Suppressor macrophage treated with lipopolysaccharide for 4 hours (primary cell): ENCODE results near the gene CDIP1.

ENCODE experiments used
- DNase-seq: peaks from one replicate; pipeline ENCODE4 v3.0.0-alpha.2; 2020

CDIP1 gene

GRCh38 chr16:4513086-4513860, 25.3 kb downstream of the CDIP1 start:
- no peak for DNase-seq

DNA sequence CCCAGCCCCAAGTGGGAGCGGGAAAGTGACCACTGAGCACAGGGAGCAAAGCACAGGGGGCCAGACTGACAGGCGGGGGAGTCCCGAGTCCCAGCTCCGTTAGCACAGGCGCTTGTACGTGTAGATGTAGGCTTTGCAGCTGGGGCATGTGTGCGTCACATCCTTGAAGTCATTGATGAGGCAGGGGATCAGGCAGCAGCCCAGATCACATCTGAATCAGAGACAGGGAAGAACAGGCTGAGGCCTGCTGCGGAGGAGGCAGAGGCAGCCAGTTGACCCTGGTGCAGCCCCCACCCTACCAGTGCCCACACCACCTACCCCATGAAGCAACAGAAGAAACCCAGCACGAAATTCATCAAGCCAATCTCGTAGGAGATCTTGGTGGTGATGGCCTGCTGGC, 26.1 kb downstream of the CDIP1 start:
- DNase-seq, result no peak

DNA sequence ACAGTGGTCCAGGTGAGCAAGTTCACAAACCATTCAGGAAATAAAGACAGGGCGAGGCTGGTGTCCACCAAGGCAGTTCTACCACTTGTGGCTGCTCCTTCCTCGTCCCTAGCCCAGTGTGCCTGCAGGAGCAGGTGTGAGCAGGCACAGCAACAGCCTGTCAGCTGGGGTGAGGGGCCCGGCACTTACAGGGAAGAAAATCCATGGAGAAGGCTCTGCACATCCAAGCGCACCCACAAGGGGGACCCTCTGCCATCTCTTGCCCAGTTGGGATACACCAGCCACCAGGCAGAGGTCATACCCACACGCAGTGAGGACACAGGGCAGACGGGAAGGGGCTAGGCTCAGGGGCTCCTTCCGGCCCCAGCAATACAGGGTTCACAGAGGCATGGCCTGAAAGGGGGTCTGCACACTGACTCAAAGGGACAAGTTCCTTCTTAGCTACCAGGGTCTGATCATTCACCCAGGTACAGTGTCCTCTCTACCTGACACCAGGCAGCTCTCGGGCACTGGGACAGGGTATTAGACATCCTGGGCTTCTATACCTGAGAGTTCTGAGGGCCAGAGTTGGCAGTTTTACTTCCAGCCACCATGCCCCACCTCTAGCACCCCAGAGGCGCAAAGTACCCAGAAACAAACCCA, 27.0 kb downstream of the CDIP1 start:
- peak; percentile 46 for DNase-seq

- DNase-seq, result peak; percentile 39
Measured at GRCh38 chr16:4510747-4511426, 27.7 kb downstream of the CDIP1 start.

DNA sequence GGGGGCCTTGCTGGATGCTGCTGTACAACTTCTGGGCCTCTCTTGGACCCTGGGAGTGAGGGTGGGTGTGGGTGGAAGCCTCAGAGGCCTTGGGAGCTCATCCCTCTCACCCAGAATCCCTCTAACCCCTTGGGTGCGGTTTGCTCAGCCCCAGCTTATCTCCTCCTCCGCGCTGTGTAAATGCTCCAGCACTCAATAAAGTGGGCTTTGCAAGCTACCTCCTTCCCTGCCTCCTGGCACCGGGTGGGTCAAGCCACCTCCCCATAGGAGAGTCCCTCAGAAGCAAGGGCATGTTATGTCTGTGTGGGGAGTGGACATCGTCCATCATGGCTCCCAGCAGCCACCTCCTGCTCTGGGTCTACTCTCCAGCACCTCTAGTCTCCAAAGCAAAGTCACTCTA, 28.4 kb downstream of the CDIP1 start:
- no peak for DNase-seq

DNA sequence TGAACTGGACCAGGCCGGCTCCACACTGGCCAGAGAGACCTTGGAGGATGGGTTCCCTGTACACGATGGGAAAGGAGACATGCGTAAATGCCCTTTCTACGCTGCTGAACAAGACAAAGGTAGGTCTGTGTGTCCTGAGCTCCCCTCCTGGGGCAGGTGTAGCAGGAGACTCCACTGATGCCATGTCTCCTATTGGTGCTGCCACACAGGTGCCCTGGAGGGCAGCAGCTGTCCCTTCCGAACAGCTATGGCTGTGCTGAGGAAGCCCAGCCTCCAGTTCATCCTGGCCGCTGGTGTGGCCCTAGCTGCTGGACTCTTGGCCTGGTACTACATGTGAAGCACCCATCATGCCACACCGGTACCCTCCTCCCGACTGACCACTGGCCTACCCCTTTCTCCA, 29.2 kb downstream of the CDIP1 start:
- DNase-seq, result no peak

DNA sequence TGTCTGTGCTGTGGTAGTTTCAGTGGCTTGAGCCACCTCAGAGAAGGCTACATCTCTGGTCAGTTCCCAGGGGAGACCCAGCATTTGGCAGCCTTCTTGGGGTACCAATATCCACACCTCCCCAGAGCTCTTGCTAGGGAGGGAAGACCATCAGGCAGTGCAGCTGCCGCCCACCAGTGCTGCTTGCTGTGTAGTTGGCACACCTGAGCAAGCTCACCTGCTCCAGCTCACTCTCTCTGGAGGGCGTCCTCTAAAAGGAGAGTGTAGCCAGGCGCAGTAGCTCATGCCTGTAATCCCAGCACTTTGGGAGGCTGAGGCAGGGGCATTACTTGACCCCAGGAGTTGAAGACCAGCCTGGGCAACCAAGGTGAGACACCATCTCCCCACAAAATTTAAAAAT, 29.8 kb downstream of the CDIP1 start:
- DNase-seq, result no peak

- no peak for DNase-seq
Measured at GRCh38 chr16:4507588-4508345, 30.8 kb downstream of the CDIP1 start.

DNA sequence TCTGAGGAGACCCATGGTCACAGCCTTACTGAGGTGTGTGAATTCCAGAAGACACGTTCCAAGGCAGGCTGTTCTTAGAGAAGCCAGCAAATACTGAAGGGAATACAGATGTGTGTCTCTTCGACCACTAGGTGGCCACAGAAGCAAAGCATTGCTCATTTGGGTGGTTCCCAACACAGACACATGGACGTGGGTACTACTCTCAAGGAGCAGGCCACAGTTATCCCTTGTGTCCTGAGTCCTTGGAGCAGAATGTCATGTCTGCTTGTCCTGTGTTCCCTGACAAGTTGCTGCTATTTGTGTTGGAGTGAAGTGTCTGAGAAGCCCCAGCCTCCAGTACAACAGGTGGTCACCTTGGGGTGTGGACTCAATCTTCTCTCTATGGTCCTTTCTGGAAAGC, 32.1 kb downstream of the CDIP1 start:
- peak; percentile 88 for DNase-seq

DNA sequence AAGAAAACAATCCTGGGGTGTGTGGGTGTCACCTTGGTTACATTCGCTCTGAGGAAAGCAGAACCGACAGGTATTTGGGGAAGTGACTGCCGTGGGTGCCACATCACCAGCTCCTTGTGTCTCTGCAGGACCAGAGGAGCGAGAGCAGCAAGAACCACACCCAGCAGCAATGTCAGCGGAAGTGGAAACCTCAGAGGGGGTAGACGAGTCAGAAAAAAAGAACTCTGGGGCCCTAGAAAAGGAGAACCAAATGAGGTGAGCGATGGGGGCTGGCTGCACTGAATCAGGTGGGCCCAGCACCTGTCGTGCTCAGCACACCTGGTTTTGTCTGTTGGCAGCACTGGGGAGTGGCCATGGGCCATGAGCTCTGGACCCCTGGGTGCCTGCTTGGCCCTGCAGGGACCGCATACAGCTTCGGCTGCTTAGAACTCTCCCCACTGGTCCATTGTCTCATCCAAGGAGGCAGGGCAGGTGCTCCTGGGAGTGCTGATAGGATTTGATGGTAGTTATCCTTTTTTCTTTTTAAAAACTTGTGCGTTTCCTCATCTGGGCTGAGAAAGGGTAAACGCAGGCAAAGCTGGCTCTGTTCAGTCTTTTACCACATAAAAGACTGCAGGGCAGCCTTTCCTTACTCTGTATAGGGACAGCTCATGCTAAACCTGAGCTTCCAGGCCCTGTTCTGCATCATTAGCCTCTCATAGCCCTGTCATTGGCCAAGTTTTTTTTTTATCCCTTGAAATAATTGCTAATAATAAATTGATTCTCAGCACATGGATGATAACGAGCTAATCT, 33.0 kb downstream of the CDIP1 start:
- DNase-seq, result peak; percentile 46

DNA sequence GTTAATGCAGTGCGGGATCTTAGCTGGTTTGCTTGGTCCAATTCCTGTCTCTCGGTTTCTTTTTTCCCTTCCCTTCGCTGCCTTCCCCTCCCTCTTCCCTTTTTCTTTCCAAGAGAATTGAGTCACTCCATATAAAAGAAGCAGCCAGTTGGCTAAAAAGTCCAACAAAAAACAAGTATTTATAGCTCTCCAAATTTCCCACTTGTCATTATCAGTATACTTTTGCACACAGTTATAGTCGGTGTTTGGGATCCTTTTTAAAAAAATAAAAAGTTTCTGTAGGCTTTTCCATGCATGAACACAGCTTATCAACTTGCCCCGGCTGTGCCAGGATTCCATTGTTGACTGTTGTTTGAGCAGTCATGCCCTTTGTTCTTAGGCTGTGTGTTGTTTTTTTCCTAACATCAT, 37.5 kb downstream of the CDIP1 start:
- no peak for DNase-seq

DNA sequence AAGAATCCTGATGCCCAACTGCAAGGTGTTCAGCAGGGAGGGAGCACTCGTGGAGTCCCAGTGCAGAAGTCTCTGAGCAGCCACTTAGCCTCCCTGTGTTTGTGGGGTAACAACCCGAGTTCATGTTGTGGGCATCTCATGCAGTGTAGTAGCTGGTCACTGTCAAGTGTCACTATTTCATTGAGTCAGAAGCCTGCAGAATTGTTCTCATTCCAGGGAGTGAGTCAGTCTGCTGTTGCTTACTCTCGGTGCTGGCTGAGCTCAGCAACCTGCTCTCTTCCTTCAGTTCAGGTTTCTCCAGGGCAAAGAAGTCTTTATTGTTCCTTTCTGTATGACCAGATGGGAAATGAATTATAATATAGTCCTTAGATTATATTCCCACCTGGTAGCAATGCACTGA, 38.3 kb downstream of the CDIP1 start:
- peak; percentile 51 for DNase-seq

DNA sequence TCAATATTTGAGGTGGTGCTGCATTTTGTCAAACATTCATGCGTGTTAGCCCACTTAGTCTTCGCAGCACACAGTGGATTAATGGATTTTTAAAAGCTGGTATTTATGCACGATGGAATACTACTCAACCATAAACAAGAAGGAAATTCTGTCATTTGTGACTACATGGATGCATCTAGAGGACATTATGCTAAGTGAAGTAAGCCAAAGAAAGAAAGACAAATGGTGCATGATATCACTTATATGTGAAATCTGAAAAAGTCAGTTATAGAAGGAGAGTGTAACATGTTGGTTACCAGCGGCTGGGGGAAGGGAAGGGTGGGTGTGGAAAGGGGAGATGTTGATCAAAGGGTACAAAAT, 39.4 kb downstream of the CDIP1 start:
- DNase-seq, result no peak

- DNase-seq, result no peak
Measured at GRCh38 chr16:4498546-4499195, 39.9 kb downstream of the CDIP1 start.

DNA sequence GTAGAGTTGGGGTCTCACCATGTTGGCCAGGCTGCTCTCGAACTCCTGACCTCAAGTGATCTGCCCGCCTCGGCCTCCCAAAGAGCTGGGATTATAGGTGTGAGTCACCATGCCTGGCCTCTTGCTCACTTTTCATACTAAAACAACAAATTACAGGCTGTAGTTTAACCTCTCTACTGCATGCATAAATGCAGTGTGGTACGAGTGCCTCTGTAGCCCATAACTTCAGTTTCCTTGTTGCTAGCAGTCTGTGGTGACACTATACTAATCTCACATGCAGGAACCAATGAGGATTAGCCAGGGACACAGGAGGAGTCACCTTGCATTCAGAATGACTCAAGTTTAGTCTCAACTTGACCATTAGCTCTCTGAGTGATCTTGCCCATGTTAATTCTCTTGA, 42.3 kb downstream of the CDIP1 start:
- no peak for DNase-seq

GRCh38 chr16:4495766-4496165, 42.8 kb downstream of the CDIP1 start:
- no peak for DNase-seq

GRCh38 chr16:4494746-4495490, 43.7 kb downstream of the CDIP1 start:
- DNase-seq, result no peak

DNA sequence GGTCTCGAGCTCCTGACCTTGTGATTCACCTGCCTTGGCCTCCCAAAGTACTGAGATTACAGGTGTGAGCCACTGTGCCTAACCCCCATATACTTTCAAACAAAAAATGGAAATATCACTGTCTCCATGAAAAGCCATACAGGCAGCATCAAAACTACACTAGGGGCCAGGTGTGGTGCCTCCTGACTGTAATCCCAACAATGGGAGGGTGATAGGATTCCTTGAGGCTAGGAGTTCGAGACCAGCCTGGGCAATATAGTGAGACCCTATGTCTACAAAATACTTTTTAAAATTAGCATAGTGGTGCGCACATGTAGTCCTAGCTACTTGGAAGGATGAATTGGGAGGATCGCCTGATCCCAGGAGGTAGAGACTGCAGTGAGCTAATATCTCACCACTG, 46.7 kb downstream of the CDIP1 start:
- no peak for DNase-seq

DNA sequence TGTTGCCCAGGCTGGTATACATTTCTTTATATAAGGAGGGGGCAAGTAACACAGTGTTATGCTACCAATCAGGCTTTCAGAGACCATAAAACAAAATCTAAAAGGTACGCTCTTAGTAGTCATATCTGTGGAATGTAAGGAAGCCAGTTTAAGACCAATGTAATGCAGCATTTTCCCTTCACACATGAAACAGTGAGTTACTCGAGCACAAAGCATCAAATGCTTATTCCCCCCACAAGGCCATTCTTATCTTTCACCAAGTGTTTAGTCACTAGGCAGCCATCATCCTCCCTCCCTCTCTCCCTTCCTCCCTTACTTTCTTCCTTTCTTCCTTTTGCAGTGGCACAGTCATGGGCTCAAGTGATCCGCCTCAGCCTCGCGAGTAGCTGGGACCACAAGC, 49.5 kb downstream of the CDIP1 start:
- DNase-seq, result no peak

DNA sequence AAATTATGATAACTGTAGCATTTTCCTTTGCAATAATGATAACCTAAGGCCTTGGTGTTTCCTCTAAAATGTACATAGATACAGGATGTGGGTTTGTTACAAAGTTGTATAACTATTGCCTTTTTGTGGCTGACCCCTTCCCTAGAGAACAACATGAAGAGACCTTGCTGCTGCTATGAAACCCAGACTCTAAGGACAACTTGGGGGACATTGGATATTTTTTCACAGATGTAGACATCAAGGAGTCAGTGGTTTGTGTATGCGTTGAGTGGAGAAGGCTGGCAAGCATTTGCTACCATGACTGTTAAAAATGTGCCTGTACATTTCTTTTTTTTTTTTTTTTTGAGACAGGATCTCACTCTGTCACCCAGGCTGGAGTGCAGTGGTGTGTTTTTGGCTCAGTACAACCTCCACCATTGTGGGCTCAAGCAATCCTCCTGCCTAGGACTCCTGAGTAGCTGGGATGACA, 50.0 kb downstream of the CDIP1 start:
- DNase-seq, result no peak

- no peak for DNase-seq
Measured at GRCh38 chr16:4487955-4488498, 50.5 kb downstream of the CDIP1 start.
